ENCODE measurements around the gene PKDCC. TPM values are rescaled to one million over a fixed set of nuclear protein-coding genes. Genes with fewer than 3 reads are reported as not detected.

The PKDCC gene
- total and polyA plus RNA-seq, 2 of the 8 experiments (the other 6 are each of a cell fraction or from before 2014, with no cell fraction given), result 49.9 to 80.1 TPM

GRCh38 chr2:42036940-42037339, 10.9 kb upstream of the PKDCC start (continued):
- TF ChIP-seq ATF2 (IDR thresholded peaks at IDR 0.05; ENCODE audit: low read length) (no peak), RXRA (IDR thresholded peaks at IDR 0.05; ENCODE audit: insufficient read depth, low read depth, low read length) (no peak), CBX5 (IDR thresholded peaks at IDR 0.05; ENCODE audit: low read depth, low read length) (no peak), SIX5 (IDR thresholded peaks at IDR 0.05; ENCODE audit: low read depth, low read length) (no peak), RFX5 (IDR thresholded peaks at IDR 0.05; ENCODE audit: borderline replicate concordance, low read depth, low read length) (no peak)
